Measurements from ENCODE around the gene GEMIN7.

The GEMIN7 gene

GRCh38 chr19:45079063-45079910, at the start of gene GEMIN7:
Gene GEMIN7 (plus strand): TSS chr19:45079260. CDS start chr19:45090115, 10,855 bp downstream.
- peak; percentile 31 for DNase-seq

GRCh38 chr19:45030825-45031224, 48.2 kb upstream of the GEMIN7 start:
- DNase-seq: no peak

GRCh38 chr19:45032421-45032820, 46.6 kb upstream of the GEMIN7 start:
- no peak for DNase-seq

- DNase-seq: no peak
Measured at GRCh38 chr19:45035755-45036154, 43.3 kb upstream of the GEMIN7 start.

GRCh38 chr19:45037393-45038169, 41.5 kb upstream of the GEMIN7 start:
- no peak for DNase-seq

- peak; percentile 85 for DNase-seq
Measured at GRCh38 chr19:45038931-45039893, 39.8 kb upstream of the GEMIN7 start, which contains the start of gene CLASRP. Gene CLASRP (plus strand): TSS chr19:45039045. CDS start chr19:45040213, 1,168 bp downstream.

DNA sequence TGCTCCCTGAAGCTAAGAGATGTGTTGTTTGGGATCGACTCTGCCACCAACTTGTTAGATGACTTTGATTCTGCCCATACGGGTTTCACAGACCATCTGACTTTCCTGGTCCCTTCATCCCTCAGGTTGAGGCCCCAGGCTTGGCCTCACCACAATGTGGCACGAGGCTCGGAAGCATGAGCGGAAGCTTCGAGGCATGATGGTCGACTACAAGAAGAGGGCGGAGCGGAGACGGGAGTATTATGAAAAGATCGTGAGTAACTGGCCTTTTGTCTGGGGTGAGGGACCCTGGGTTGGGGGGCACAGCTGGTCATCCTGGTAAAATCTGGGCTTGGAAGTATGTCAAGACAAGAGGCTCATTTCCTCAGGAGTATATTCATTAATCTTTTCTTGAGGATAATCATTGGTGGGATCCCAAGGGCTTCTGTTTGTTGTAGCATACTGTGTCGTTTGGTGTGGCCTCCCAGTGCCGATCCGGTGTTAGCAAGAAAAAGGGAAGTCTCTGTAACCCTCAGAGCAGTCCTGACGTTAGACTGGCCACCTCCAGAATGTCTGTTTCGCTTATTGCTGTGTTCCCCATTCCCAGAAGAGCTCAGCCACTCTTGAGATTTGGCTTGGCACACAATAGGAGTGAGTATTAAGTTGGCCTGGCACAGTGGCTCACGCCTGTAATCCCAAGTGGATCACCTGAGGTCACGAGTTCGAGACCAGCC, 38.8 kb upstream of the GEMIN7 start:
- DNase-seq: no peak

GRCh38 chr19:45041125-45041524, 37.9 kb upstream of the GEMIN7 start:
- DNase-seq: no peak

DNA sequence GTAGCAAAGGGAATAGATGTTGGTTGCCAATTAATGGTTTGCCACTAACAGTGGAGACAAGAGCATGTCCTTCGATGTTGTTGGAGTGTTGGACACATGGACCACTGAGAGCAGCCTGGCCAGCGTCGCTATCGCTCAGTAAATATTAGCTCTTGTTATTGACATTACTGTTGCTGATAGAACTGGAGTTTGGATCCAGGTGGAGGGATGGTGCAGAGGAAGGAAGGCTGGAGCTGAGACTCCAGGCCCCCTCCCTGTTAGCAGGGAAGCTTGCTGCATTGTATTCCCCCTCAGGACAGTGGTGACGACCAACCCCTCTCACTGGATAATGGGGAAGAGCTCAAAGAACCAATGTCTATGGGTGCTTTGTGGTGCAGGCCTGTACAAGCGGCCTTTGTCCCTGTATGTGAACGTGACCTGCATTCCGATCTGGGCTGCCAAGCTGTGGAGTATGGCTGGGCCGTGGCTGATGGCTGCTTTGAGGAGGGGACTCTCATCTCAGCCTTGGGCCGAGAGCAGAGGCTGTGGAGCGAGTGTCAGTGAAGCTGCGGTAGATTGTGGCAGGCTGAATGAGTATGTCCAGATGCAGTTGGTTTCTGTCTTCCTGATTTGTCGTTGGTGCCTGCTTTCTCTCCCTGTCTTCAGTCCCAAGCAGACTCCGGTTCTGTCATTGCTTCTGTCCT, 33.2 kb upstream of the GEMIN7 start:
- DNase-seq: no peak

- DNase-seq: no peak
Measured at GRCh38 chr19:45046355-45046754, 32.7 kb upstream of the GEMIN7 start.

DNA sequence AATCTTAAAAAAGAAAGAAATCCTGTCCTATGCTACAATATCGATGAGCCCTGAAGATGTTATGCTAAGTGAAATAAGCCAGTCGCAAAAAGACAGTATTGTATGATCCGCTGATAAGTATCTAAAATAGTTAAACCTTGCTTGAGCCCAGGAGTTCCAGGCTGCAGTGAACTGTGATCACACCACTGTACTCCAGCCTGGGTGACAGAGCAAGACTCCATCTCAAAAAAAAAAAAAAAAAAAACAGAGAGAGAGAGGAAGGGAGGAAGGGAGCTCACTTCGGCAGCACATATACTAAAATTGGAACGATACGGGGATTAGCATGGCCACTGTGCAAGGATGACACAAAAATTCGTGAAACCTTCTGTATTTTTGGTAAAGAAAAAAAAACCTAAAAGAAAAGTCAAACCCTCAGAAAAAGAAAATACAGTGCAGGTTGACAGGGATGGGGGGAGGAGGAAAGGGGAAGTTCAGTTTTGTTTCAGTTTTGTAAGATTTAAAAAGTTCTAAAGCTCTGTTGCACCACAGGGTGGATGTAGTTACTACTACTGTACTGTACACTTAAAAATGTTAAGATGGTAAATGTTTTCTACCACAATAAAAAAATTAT, 31.8 kb upstream of the GEMIN7 start:
- no peak for DNase-seq

- DNase-seq: no peak
Measured at GRCh38 chr19:45049073-45049736, 29.9 kb upstream of the GEMIN7 start.

DNA sequence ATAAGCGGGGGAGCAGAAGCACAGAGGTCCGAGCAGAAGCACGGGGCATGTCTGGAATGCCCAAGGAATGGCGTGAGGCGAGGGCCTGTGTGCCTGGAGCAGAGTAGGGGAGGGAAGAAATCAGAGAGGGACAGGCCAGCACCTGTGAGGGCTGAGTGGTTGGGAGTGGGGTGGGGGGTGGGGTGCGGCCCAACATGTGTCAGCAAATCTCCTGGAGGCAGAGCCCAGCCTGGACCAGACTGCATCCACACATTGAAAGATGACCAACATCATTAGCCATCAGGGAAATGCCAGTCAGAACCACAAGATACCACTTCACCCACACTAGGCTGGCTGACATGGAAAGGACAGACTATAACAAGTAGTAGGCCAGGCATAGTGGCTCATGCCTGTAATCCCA, 29.0 kb upstream of the GEMIN7 start:
- no peak for DNase-seq

GRCh38 chr19:45051929-45052579, 27.0 kb upstream of the GEMIN7 start:
- DNase-seq: no peak

GRCh38 chr19:45056831-45057230, 22.2 kb upstream of the GEMIN7 start:
- DNase-seq: no peak

- no peak for DNase-seq
Measured at GRCh38 chr19:45057444-45057843, 21.6 kb upstream of the GEMIN7 start.

DNA sequence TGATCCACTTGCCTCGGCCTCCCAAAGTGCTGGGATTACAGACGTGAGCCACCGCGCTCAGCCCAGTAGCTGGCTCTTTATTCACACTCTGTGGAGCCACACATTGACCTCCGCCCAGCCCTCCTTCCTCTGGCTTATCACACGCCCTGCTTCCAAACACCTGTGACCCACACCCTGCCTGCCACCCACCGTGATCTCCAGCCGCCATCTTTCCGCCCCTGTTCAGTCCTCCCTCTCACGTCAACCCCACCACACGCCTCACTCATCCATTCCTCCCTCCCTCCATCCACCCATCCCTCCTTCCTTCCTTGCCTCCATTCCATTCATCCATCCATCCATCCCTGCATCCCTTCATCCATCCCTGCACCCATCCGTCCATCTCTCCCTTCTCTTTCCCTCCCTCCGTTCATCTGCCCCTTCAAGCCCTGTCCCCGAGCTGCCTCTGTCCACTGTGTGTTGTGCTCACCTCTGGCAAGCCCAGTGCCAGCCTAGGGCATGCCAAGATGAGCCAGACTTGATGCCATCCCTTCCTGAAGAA, 20.4 kb upstream of the GEMIN7 start:
- DNase-seq: no peak

- peak; percentile 13 for DNase-seq
Measured at GRCh38 chr19:45059258-45059965, 19.6 kb upstream of the GEMIN7 start.

DNA sequence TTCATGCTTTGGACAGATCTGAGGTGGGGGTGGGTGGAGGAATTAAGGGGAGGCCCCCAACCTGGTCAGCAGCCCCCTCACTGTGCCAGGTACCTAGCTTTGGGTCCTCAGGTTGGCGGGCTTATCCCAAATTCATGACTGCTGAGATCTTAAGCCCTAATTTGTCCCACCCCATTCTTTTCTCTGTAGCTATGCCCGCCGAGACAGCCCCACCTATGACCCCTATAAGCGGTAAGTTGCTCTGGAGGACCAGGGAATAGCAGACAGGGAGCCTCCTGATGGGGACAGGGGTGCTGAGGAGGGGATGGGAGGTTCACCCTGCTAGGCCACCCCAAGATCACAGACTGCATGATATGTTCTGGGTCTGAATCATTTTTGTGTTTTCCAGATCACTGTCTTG, 17.1 kb upstream of the GEMIN7 start:
- no peak for DNase-seq

Measured in NCI-H2227 treated with DMSO at 0.1 percent for 48 hours (cell line).